ENCODE results near the gene TTC21A.

TTC21A gene

GRCh38 chr3:39114456-39114855 is 7.0 kb downstream of the TTC21A start:
- DNase-seq (ENCODE audit: low spot score), result no peak

GRCh38 chr3:39115870-39116269 is 8.4 kb downstream of the TTC21A start:
- no peak for DNase-seq (ENCODE audit: low spot score)

GRCh38 chr3:39118079-39118478 is 10.6 kb downstream of the TTC21A start:
- no peak for DNase-seq (ENCODE audit: low spot score)

GRCh38 chr3:39118931-39119660 is 11.6 kb downstream of the TTC21A start:
- DNase-seq (ENCODE audit: low spot score), result no peak

- no peak for DNase-seq (ENCODE audit: low spot score)
These were observed 14.1 kb downstream of the TTC21A start for GRCh38 chr3:39121621-39122020.

- peak; percentile 52 for DNase-seq (ENCODE audit: low spot score)
These were observed 15.3 kb downstream of the TTC21A start for GRCh38 chr3:39122813-39123212.

GRCh38 chr3:39124876-39125840 is 17.7 kb downstream of the TTC21A start:
- no peak for DNase-seq (ENCODE audit: low spot score)

GRCh38 chr3:39125841-39126500 is 18.5 kb downstream of the TTC21A start:
- DNase-seq (ENCODE audit: low spot score), result no peak

GRCh38 chr3:39126532-39127071 is 19.1 kb downstream of the TTC21A start:
- DNase-seq (ENCODE audit: low spot score), result peak; percentile 56

- no peak for DNase-seq (ENCODE audit: low spot score)
These were observed 19.9 kb downstream of the TTC21A start for GRCh38 chr3:39127269-39127907.

- no peak for DNase-seq (ENCODE audit: low spot score)
These were observed 20.4 kb downstream of the TTC21A start for GRCh38 chr3:39127908-39128304.

GRCh38 chr3:39128951-39129350 is 21.5 kb downstream of the TTC21A start:
- DNase-seq (ENCODE audit: low spot score), result no peak

- DNase-seq (ENCODE audit: low spot score), result no peak
These were observed 22.5 kb downstream of the TTC21A start for GRCh38 chr3:39130026-39130425.

- DNase-seq (ENCODE audit: low spot score), result no peak
These were observed 23.3 kb downstream of the TTC21A start for GRCh38 chr3:39130693-39131265.

GRCh38 chr3:39132096-39133092 is 24.9 kb downstream of the TTC21A start:
- DNase-seq (ENCODE audit: low spot score), result no peak

GRCh38 chr3:39133093-39133490 is 25.6 kb downstream of the TTC21A start:
- DNase-seq (ENCODE audit: low spot score), result no peak

GRCh38 chr3:39133822-39134221 is 26.3 kb downstream of the TTC21A start:
- DNase-seq (ENCODE audit: low spot score), result no peak

- DNase-seq (ENCODE audit: low spot score), result no peak
These were observed 26.8 kb downstream of the TTC21A start for GRCh38 chr3:39134305-39134704.

GRCh38 chr3:39135170-39135805 is 27.8 kb downstream of the TTC21A start:
- no peak for DNase-seq (ENCODE audit: low spot score)

Data from NAMALWA (cell line).